HG03439 (cell line): ENCODE measurements around the gene CS.
"Not testable (repeated sequence)": the region's sequence is repeated elsewhere in the genome, so short reads cannot be mapped to it uniquely, and the experiment has no call there.

ENCODE experiments used
- ATAC-seq: cut with Tn5 transposase; IDR thresholded peaks from one replicate; pipeline ENCODE4 v1.9.1; 2021; ENCODE audit warnings: mild to moderate bottlenecking, moderate library complexity; ENCODE audit not compliant: unreplicated experiment

CS gene

DNA sequence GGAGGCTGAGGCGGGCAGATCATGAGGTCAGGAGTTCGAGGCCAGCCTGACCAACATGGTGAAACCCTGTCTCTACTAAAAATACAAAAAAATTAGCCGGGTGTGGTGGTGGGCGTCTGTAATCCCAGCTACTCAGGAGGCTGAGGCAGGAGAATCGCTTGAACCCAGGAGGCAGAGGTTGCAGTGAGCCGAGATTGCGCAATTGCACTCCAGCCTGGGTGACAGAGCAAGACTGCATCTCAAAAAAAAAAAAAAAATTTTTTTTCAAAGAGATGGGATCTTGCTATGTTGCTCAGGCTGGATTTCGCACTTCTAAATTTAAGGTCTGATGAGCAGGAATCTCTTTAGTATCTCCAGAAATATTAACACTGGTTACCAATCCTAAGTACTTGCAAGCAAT is 21.5 kb upstream of the CS start:
- not testable (repeated sequence) for ATAC-seq

DNA sequence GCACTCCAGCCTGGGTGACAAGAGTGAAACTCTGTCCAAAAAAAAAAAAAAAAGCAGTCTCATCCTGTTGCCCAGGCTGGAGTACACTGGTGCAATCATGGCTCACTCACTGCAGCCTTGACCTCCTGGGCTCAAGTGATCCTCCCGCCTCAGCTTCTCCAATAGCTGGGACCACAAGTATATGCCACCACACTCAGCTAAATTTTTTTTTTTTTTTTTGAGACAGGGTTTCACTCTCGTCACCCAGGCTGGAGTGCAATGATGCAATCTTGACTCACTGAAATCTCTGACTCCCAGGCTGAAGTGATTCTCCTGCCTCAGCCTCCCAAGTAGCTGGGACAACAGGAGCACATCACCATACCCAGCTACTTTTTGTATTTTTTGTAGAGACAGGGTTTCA is 20.9 kb upstream of the CS start:
- no peak for ATAC-seq

- no peak for ATAC-seq
These were observed 17.5 kb upstream of the CS start for GRCh38 chr12:56317675-56318074.

DNA sequence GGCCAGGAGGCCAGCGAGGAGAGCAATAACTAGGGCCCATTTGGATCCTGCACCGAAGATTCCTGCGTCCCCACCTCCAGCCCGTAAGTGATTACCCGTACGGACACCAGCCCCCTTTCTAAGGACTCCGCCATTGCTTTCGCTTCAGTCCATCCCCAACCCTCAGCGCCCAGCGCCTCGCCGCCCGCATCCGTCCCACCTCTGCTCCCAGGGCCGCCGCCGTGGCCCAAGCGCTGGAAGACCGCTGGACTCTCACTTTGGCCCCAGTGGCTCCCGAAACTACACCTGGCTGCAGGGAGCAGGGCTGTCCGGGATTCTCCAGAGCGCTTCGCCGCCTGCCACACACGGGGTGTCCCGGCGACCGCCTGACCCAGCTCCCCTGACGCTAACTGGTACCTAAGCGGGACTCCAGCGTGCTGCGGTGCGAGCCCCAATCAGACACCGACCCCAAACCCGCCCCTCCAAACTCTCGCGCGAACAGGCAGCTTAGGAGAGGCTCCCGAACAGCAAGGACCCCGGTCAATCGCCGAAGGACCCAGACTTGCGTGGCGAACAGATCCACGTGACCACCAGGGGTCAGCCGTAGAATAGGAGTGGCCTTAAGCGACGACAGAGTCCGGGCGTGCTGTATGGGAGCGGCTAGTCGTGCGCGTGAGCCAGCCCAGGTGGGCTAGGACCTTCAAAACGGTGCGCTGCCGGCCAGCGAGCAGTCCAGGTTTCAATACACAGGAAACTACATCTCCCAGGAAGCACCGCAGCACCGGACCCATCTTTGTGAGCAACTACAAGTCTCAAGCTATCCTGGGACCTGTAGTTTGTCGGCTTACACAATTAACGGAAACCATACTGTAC is 15.7 kb upstream of the CS start, which contains the start of gene CNPY2:
Gene CNPY2, minus strand, starts transcription at position 367 of the 852 bp plus-strand sequence. CDS start 771 bp downstream, outside the sequence.
- peak; percentile 86 for ATAC-seq

DNA sequence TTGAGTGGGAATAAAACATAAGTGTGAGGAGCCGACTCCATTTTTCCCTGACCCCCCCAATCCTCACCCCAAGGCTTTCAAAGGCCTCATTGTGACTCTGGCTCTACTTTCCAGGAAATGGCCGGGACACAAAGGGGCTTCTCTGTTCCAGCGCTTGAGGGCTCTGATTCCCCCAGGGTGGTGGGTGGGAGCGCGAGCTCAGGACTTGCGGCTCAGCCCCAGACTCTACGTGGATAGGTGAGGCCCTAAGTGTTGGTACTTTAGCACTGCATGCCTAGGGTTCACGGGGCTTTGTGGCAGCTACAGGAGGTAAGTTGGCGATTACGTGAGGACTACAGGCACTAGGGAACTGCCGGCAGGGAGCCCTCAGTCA is 15.1 kb upstream of the CS start:
- ATAC-seq = no peak

DNA sequence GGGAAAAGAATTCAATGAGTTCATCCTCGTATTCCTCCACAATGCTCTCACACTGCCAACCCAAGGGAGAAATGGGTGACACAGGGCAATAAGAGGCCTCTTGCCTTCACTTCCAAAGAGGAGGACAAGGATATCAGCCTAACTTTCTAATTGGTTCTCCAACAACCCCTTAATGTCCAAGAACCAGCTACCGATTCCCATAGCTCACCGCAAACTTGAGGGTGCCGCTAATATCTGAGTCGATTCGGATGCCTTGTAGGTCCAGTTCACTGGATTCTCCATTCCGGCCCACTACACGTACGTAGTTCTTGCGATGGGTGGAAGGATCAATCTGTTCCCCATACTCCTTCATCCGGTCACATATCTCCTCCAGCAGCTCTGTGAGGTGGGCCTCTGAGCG is 10.9 kb upstream of the CS start:
- ATAC-seq = no peak

GRCh38 chr12:56308714-56309113 is 8.6 kb upstream of the CS start:
- no peak for ATAC-seq

DNA sequence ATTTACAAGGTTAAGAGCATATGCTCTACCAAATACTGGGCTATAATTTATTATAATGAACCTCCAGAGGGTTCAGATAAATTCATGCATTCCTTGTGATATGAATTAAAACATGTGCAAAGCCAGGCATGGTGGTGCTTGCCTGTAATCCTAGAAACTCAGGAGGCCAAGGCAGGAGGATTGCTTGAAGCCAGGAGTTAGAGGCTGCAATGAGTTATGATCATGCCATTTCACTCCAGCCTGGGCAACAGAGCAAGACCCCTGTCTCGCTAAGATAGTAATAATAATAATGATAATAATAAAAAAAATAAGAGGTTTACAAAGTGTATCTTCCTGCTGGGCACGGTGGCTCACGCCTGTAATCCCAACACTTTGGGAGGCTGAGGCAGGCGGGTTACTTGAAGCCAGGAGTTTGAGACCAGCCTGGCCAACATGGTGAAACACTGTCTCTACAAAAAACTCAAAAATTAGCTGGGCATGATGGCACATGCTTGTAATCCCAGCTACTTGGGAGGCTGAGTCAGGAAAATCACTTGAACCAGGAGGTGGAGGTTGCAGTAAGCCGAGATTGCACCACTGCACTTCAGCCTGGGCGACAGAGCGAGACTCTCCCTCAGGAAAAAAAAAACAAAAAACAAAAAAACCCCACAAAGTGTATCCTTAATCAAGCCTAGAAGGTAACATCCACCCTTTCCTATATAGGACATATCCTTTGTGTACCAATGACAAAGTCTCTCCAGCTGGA is 7.3 kb upstream of the CS start:
- no peak for ATAC-seq

GRCh38 chr12:56304872-56305590 is 4.9 kb upstream of the CS start:
- ATAC-seq = no peak

- ATAC-seq = no peak
These were observed 4.1 kb upstream of the CS start for GRCh38 chr12:56304276-56304675.

DNA sequence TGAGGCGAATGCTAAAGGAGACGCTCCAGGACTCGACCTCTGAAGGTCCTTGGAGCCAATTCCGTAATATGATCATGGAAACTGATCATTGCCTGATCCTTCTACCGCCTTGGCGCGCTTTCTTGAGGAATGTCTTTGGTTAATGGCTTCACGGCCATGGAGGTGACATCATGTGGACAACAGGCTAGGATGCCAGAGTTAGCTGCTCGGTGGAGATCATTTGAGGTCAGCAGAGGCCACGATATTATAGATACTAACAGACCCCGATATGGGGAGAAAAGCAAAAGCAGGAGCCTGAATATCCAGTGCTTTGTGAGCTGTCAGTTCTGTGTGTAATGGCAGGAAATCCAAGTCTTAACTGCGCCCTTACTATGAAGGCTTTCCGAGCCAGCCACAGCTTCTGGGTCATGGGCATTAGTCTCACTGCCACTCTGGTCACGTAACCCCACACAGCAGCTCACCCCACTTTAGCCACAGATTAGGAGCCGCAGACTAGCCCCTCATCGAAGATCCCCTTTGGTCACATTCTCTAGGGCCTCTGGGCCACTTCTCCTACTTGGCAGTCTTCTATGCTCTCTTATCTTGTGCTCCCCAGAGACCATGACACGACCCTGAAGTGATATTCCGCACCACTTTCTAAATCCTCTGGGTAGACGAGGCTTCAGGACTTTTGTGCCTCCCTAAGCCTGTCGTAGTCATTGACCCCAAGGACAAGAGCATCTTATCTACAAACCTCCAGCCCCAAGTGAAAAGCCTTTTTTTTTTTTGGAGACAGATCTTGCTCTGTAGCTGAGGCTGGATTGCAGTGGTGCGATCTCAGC is 724 bp upstream of the CS start:
- no peak for ATAC-seq

- ATAC-seq = peak; percentile 3
These were observed 750 bp downstream of the CS start for GRCh38 chr12:56299308-56299852.

- ATAC-seq = no peak
These were observed 1.3 kb downstream of the CS start for GRCh38 chr12:56298828-56299227.

DNA sequence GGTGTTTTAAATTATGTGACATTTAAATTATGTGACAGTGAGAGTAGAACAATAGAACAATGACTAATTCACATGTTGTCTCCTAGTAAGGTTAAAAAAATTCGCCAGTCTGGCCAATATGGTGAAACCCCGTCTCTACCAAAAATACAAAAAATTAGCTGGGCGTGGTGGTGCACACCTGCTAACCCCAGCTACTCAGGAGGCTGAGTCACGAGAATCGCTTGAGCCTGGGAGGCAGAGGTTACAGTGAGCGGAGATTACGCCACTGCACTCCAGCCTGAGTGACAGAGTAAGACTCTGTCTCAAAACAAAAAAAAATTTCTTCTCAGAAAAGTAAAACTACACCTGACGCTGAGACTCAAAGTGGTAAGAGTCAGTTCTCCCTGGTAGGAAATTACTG is 2.7 kb downstream of the CS start:
- ATAC-seq = no peak

DNA sequence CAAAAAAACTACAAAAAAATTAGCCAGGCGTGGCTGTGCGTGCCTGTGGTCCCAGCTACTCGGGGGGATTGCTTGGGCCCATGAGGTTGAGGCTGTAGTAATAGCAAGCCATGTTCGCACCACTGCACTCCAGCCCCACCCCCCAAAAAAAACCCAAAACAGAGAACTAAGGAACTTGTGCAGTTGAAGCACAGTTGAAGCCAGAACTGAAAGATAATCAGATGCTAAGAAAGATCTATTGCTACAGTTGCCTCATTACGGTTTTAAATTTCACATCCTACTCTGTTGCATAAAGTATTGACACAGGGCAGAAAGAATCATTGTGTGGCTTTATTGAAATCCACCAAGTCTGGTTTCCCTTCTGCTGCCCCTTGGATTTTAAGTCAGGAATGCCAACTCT is 3.8 kb downstream of the CS start:
- ATAC-seq = no peak

- no peak for ATAC-seq
These were observed 6.3 kb downstream of the CS start for GRCh38 chr12:56293795-56294194.

DNA sequence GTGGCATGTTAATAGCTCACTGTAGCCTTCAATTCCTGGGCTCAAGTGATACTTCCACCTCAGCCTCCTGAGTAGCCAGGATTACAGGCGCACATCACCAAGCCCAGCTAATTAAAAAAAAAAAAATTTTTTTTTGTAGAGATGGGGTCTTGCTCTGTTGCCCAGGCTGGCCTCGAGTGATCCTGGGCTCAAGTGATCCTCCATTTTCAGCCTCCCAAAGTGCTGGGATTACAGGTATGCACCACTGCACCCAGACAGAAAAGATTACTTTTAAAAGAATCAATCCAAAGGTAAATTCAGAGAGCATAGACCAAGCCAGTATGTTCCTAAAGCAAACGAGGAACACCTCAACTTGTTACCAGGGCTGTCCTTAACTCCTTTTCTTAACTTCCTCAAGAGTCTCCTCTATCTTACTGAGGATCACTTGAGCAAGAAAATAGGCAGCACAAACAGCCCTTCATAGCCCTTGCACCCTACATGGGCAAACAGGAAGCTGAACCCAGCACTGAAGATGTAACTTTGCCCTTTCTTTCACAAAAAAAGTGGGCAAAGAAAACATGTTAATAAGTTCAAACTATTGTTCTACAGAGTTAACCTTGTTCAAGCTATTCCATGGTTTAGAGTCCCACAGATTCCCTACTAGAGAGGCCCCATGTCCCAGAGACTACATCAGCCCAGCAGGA is 11.3 kb downstream of the CS start:
- no peak for ATAC-seq

GRCh38 chr12:56286044-56286830 is 13.9 kb downstream of the CS start:
- no peak for ATAC-seq

GRCh38 chr12:56284263-56284662 is 15.9 kb downstream of the CS start:
- not testable (repeated sequence) for ATAC-seq
